K562 (cell line): Measurements from ENCODE around the gene TLDC2. TPM values are rescaled to one million over a fixed set of nuclear protein-coding genes. Genes with fewer than 3 reads are reported as not detected.

Experiments
- ATAC-seq: fragments of 200-7000 bp; cut with Tn5 transposase; 3 replicates; pipeline ENCODE4 v1.9.1; 2020; ENCODE audit warnings: moderate library complexity
- BruUV-seq: library from RNA; stranded (reverse); fragments of 400-500 nt; replicated peaks from 2 replicates; lab custom pipeline; 2021; lab: Mats Ljungman, UMichigan
- CTCF ChIA-PET: fragments of 300-600 bp; formaldehyde crosslinking; extraction: SDS; loops from one replicate; lab custom pipeline; 2021; ENCODE audit warnings: low intra/inter-chr PET ratio; lab: Yijun Ruan, JAX
- POLR2A ChIA-PET: fragments of 300-600, 350-650 bp; sonication (Branson Sonifier 250); formaldehyde crosslinking; extraction: SDS; loops from one replicate; lab custom pipeline; 2021; ENCODE audit warnings: antibody characterized with exemption, inconsistent platforms; lab: Yijun Ruan, JAX
- DNase-seq, 4 experiments: peaks; one replicate each; pipeline versions ENCODE4 v3.0.0 to v3.0.0-alpha.2; 2011 to 2018; ENCODE audit warnings: low spot score in 3 of 4, mixed read lengths in 3 of 4; ENCODE audit errors: extremely low read depth in 1 of 4
- FAIRE-seq: peaks from 2 replicates; lab custom pipeline; 2011; peaks lifted over from hg19 to GRCh38; lab: Jason Lieb, UNC
- H2AFZ ChIP-seq: 2 replicates; pipeline ENCODE4 v1.6.0; 2011; ENCODE audit warnings: low read depth, low read length, control low read depth, inconsistent platforms
- H3K27ac ChIP-seq: fragments of 200-600 bp; 3 replicates; pipeline ENCODE4 v1.8.0; 2011; ENCODE audit warnings: low read depth, mild to moderate bottlenecking, control low read depth, inconsistent platforms, low read length, moderate library complexity, mixed read lengths; ENCODE audit errors: extremely low read depth
- H3K27me3 ChIP-seq, 2 experiments: fragments of 300-600 bp in 1 of 2; 2 replicates in 1 of 2; 3 replicates in 1 of 2; pipeline versions ENCODE4 v1.6.0 to v1.8.0; 2011; ENCODE audit warnings: inconsistent platforms in 2 of 2, low read length in 2 of 2, mild to moderate bottlenecking in 1 of 2, mixed read lengths in 1 of 2, moderate library complexity in 1 of 2; ENCODE audit not compliant: control insufficient read depth in 2 of 2, insufficient read depth in 2 of 2
- H3K36me3 ChIP-seq: fragments of 300-600 bp; 3 replicates; pipeline ENCODE4 v1.8.0; 2011; ENCODE audit warnings: mild to moderate bottlenecking, low read length, inconsistent platforms; ENCODE audit not compliant: control insufficient read depth, insufficient read depth
- H3K4me1 ChIP-seq, 2 experiments: fragments of 200-600 bp in 1 of 2; replicated peaks in 1 of 2; 2 replicates in 1 of 2; 3 replicates in 1 of 2; pipeline versions ENCODE4 v1.5.1 to v1.8.0; 2011; ENCODE audit warnings: inconsistent platforms in 2 of 2, low read length in 2 of 2, mild to moderate bottlenecking in 1 of 2, mixed read lengths in 1 of 2, moderate library complexity in 1 of 2; ENCODE audit not compliant: control insufficient read depth in 2 of 2, insufficient read depth in 2 of 2
- H3K4me2 ChIP-seq: 2 replicates; pipeline ENCODE4 v1.6.1; 2011; ENCODE audit warnings: low read length, control low read depth, inconsistent platforms, mixed read lengths; ENCODE audit not compliant: insufficient read depth
- H3K4me3 ChIP-seq: fragments of 200-600 bp; sonication (generic), shearing (Covaris generic); 2 replicates; pipeline ENCODE4 v1.5.1; 2016; ENCODE audit warnings: control low read depth, inconsistent platforms
- H3K79me2 ChIP-seq: fragments of 200-600 bp; 3 replicates; pipeline ENCODE4 v1.8.0; 2011; ENCODE audit warnings: low read length, inconsistent platforms; ENCODE audit not compliant: control insufficient read depth, insufficient read depth
- H3K9ac ChIP-seq, 2 experiments: 2 replicates each; pipeline versions ENCODE4 v1.6.0 to v1.6.1; 2011; ENCODE audit warnings: low read depth in 2 of 2, low read length in 2 of 2, control low read depth in 1 of 2, inconsistent platforms in 1 of 2, mild to moderate bottlenecking in 1 of 2, mixed read lengths in 1 of 2; ENCODE audit not compliant: insufficient read depth in 1 of 2
- H3K9me1 ChIP-seq: one replicate; pipeline ENCODE4 v1.6.0; 2011; ENCODE audit warnings: inconsistent platforms, mild to moderate bottlenecking, low read length, moderate library complexity; ENCODE audit not compliant: control insufficient read depth, insufficient read depth
- H3K9me3 ChIP-seq: replicated peaks from 2 replicates; pipeline ENCODE4 v1.5.1; 2011; ENCODE audit warnings: low read depth, low read length, inconsistent platforms; ENCODE audit not compliant: control insufficient read depth, insufficient read depth
- H4K20me1 ChIP-seq: replicated peaks from 2 replicates; pipeline ENCODE4 v1.6.1; 2011; ENCODE audit warnings: low read length, inconsistent platforms, mixed read lengths; ENCODE audit not compliant: control insufficient read depth, insufficient read depth
- CBX3 ChIP-seq, 2 experiments: IDR thresholded peaks; 1 replicate in 1 of 2; 2 replicates in 1 of 2; pipeline ENCODE4 v1.6.1; 2012; ENCODE audit warnings: inconsistent platforms in 2 of 2, low read length in 2 of 2, borderline replicate concordance in 1 of 2, control low read depth in 1 of 2
- ETV1 ChIP-seq: fragments of 450-650 bp; conservative IDR thresholded peaks from 2 replicates; pipeline ENCODE4 v1.6.1; 2016; ENCODE audit warnings: missing genetic modification characterization, control low read depth, low read depth, missing compliant biosample characterization
- HOMEZ ChIP-seq: fragments of 250-450 bp; sonication (Bioruptor Pico); IDR thresholded peaks from 2 replicates; pipeline ENCODE4 v1.4.0; 2020; ENCODE audit warnings: mild to moderate bottlenecking, moderate library complexity
- PURB ChIP-seq: sonication (generic); formaldehyde crosslinking; IDR thresholded peaks from 2 replicates; pipeline ENCODE4 v1.9.0; 2021; ENCODE audit warnings: low read depth, mild to moderate bottlenecking, missing genetic modification reagents
- ZHX1 ChIP-seq: fragments of 150-350 bp; conservative IDR thresholded peaks from 2 replicates; pipeline ENCODE4 v1.6.1; 2014; ENCODE audit warnings: low read length
- ZNF592 ChIP-seq: fragments of 450-650 bp; IDR thresholded peaks from 2 replicates; pipeline ENCODE4 v1.6.1; 2017; ENCODE audit warnings: antibody characterized with exemption, mild to moderate bottlenecking
- ZSCAN32 ChIP-seq: fragments of 450-650 bp; formaldehyde crosslinking; IDR thresholded peaks from 2 replicates; pipeline ENCODE4 v1.4.0; 2020; ENCODE audit warnings: mild to moderate bottlenecking, moderate library complexity
- WGBS: fragments of 100-300 bp; shearing (Covaris generic); methylation state at CpG from one replicate; pipeline ENCODE4 v1.1.6; 2016; ENCODE audit warnings: low coverage, mixed read lengths; ENCODE audit not compliant: insufficient coverage; ENCODE audit errors: missing lambda C conversion rate; 5-methylcytosine and 5-hydroxymethylcytosine counted together
- in situ Hi-C: fragments of 300-500 bp; cut with MboI; formaldehyde crosslinking; loops from 4 replicates; pipeline ENCODE4 v1.15.0; 2018; ENCODE audit warnings: inconsistent platforms, mixed read lengths
- intact Hi-C: fragments of 100-400 bp; cut with micrococcal nuclease; formaldehyde crosslinking; loops from 2 replicates; pipeline ENCODE4 v1.14.2; 2022
- polyA plus RNA-seq, 8 experiments: library from polyadenylated mRNA; depleted of rRNA in 4 of 8; stranded (reverse) in 5 of 8; unstranded in 3 of 8; fragments of >200 nt; fragmentation: Nextera tagmentation in 2 of 8; fragmentation: Illumina TruSeq in 1 of 8; extraction: Ambion mirVana in 2 of 8; extraction: Trizol in 1 of 8; gene quantifications; 2 replicates each; pipeline versions ENCODE4 v1.2.1 to v1.2.3, GENCODE V29; 2011 to 2014; ENCODE audit warnings: inconsistent platforms in 1 of 8, missing spikeins in 1 of 8
- total RNA-seq, 7 experiments: library from RNA; depleted of rRNA in 6 of 7; stranded (reverse); fragments of >200 nt in 6 of 7; fragmentation: Illumina TruSeq in 2 of 7; extraction: Trizol in 2 of 7; gene quantifications; 2 replicates each; pipeline versions ENCODE4 v1.2.1 to v1.2.3, GENCODE V29; 2011 to 2021; ENCODE audit warnings: low replicate concordance in 1 of 7

Gene TLDC2
- total and polyA plus RNA-seq, 9 of the 15 experiments (the other 6 are each of a cell fraction or from before 2014, with no cell fraction given): not detected

- TF ChIP-seq CBX3 (IDR thresholded peaks at IDR 0.05; ENCODE audit: borderline replicate concordance in 1 of 2, low read length in 2 of 2): peak in 1 of 2 experiments; percentile 55; a peak in 2 of 3 replicates
- TF ChIP-seq HOMEZ (CRISPR knock-in tag): no peak
Observed at GRCh38 chr20:36860811-36861624, 14.9 kb upstream of the TLDC2 start (continued).

GRCh38 chr20:36861625-36861874 is 14.4 kb upstream of the TLDC2 start:
- BruUV-seq: no TSS peak
- in situ Hi-C loops (no loop called here), intact Hi-C loops (loop anchor here (5.0 kb wide), 1 partner anchor 89 kb away; the partner anchor contains the start of gene DSN1)
- DNase-seq: no peak
- peak overlapping the region; percentile 89 for H3K4me2 ChIP-seq
- WGBS: 5% methylated on average over 7 of the region's 7 CpGs
- H3K27me3 ChIP-seq: no peaks in the 10 kb centered on the region
- peaks cover 39 to 59% of the 10 kb centered on the region in 2 experiments for H3K4me1 ChIP-seq
- H3K4me3 ChIP-seq: peak overlapping the region; percentile 75
- H3K27ac ChIP-seq: peak overlapping the region; percentile 76
- H3K9me3 ChIP-seq: no peaks in the 10 kb centered on the region
- H3K36me3 ChIP-seq: peaks cover 41% of the 10 kb centered on the region
- H4K20me1 ChIP-seq: 0 out of 2 replicates have a peak, but pooled peaks cover 4% of the 10 kb centered on the region
- peaks cover 66% of the 10 kb centered on the region for H3K79me2 ChIP-seq
- H3K9ac ChIP-seq: peak overlapping the region; percentile 67 to 90
- FAIRE-seq: peak; percentile 26
- no peak for ATAC-seq
- peak overlapping the region; percentile 55 for H2AFZ ChIP-seq
- ChIA-PET POLR2A (interaction anchor here (0.6 to 10.6 kb wide), 9 partner anchors 9 to 1070 kb away, joined by 3 to 65 read pairs (median 4); no protein-coding TSS in a partner anchor), CTCF (no interaction called here)
- H3K9me1 ChIP-seq: no peaks in the 10 kb centered on the region
- no peak for TF ChIP-seq PURB (CRISPR knock-in tag)
- TF ChIP-seq ZNF592: 0 out of 2 replicates have a peak, but pooled peaks have one; percentile 78
- TF ChIP-seq ETV1 (tag): no peak
- TF ChIP-seq ZSCAN32 (CRISPR knock-in tag): no peak
- no peak for TF ChIP-seq ZHX1
